HS-27A (cell line): Measurements from ENCODE around the gene NEU1.
A peak's percentile ranks its signal among the peaks of the same experiment; 100 is the strongest.
"Not testable (repeated sequence)": the region's sequence is repeated elsewhere in the genome, so short reads cannot be mapped to it uniquely, and the experiment has no call there.

Experiments
- DNase-seq: peaks from one replicate; pipeline ENCODE4 v3.0.0-alpha.2; 2012; ENCODE audit warnings: low read depth, missing footprints

Gene NEU1

DNA sequence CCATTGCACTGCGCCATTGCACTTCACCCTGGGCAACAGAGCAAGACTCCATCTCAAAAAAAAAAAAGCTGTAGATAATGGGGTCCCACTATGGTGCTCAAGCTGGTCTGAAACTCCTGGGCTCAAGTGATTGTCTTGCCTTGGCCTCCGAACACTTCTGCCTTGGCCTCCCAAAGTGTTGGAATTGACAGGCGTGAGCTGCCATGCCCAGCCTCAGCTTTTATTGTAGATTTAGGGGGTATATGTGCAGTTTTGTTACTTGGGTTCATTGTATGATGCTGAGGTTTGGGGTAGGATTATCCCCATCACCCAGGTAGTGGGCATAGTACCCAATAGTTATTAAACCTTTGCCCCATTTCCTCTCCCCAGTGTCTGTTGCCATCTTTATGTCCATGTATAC is 23.7 kb downstream of the NEU1 start:
- no peak for DNase-seq

DNA sequence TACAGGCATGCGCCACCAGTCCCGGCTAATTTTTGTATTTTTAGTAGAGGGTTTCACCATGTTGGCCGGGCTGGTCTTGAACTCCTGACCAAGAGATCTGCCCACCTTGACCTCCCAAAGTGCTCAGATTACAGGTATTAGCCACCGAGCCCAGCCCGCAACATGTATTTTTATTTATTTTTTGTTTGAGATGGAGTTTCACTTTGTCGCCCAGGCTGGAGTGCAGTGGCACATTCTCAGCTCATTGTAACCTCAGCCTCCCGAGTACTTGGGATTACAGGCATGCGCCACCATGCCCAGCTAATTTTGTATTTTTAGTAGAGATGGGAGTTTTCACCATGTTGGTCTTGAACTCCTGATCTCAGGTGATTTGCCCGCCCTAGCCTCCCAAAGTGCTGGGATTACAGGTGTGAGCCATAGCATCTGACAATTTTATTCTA is 24.5 kb downstream of the NEU1 start:
- DNase-seq: not testable (repeated sequence)

DNA sequence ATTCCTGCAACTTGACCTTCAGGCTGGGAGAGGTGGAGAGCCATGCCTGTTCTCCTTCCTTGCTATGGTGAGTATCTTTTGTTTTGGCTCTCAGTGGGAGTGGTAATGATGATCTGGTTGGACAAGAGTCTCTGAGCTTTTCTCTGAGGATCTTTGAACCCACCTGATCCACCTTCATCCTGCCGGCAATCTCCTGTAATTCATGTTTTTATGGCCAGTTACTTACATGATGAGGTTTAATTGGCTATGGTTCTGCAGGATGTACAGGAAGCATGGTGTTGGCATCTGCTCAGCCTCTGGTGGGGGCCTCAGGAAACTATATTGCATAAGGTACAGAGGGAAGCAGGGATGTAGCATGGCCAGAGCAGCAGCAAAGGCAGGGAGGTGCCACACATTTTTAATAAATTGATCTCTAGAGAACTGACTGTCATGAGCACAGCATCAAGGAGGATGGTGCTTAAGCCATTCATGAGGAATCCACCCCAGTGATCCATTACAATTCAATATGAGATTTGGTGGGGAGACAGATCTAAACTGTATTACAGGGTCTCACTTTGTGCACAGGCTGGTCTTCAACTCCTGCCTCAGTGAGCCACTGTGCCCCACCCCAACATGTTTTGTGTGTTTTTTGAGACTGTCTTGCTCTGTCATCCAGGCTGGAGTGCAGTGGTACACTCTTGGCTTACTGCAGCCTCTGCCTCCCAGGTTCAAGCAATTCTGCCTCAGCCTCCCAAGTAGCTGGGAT is 25.1 kb downstream of the NEU1 start:
- no peak for DNase-seq

DNA sequence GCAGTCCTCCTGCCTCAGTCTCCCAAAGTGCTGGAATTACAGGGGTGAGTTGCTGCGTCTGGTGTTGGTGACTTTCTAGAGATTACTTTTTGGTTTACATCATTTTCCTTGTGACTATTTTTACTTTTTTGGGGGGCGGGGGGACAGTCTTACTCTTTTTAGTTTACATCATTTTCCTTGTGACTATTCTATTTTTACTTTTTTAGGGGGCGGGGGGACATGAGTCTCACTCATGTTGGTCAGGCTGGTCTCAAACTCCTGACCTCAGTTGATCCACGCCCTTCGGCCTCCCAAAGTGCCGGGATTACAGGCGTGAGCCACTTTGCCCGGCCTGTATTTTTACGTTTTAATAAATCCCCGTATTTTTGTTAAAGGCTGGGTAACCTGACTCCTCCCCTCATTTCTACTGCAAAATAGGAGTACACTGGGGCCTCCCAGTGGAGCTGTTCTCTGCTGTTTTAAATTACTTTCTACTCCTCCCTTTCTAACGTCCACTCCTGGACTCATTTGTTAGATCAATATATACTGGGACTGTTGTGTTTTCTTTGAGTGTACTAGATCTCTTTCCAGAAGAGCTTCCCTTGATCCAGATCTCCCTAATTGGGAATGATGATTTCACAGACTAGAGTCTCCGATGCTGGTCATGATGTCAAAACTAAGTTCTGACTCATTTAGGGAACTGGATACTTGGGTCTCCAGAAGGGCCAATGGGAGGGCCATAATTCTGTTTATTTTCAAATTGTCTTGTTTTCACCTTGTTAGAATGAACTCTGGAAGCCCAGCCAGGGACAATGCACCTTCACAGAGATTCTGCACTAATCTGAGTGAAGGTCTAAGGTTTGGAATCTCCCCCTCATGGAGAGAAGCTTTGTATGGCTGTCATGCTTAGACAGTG is 25.9 kb downstream of the NEU1 start:
- no peak for DNase-seq

GRCh38 chr6:31836047-31836473 is 26.6 kb downstream of the NEU1 start:
- no peak for DNase-seq

- no peak for DNase-seq
These were observed 28.0 kb downstream of the NEU1 start for GRCh38 chr6:31834367-31835250.

DNA sequence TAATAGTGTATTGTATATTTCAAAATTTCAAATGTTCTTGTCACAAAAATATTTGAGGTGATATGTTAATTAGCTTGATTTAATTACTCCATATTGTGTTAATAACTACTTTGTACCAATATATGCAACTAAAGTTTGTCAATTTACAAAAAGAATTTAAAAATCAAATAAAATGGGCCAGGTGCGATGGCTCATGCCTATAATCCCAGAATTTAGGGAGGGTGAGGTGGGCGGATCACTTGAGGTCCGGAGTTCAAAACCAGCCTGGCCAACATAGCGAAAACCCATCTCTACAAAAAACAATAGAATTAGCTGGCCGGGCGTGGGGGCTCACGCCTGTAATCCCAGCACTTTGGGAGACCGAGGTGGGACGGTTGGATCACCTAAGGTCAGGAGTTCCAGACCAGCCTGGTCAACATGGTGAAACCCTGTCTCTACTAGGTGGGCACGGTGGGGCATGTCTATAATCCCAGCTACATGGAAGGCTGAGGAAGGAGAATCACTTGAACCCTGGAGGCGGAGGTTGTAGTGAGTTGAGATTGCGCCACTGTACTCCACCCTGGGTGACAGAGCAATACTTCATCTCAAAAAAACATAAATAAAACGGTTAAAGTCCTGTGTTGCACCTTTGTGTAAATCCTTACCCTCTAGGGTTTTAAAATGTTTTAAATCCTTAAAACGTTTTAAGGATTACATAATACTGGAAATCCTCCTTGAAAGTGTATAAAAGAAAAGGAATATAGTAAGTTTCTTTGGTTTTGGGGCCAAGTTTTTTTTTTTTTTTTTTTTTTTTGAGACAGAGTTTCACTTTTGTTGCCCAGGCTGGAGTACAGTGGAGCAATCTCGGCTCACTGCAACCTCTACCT is 31.0 kb downstream of the NEU1 start:
- no peak for DNase-seq

DNA sequence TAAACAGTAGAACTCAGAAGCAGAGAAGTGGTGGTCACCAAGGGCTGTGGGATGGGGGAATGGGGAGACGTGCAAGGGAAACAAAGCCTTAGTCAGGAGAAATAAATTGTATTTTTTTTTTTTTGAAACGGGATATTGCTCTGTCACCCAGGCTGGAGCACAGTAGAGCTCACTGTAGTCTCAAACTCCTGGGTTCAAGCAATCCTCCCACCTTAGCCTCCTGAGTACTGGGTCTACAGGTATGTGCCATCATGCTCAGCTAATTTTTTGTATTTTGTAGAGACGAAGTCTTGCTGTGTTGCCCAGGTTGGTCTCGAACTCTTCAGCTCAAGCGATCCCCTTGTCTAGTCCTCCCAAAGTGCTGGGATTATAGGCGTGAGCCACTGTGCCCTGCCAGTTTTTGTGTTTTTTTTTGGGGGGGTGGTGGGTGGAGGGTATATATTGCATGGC is 31.7 kb downstream of the NEU1 start:
- DNase-seq: no peak

DNA sequence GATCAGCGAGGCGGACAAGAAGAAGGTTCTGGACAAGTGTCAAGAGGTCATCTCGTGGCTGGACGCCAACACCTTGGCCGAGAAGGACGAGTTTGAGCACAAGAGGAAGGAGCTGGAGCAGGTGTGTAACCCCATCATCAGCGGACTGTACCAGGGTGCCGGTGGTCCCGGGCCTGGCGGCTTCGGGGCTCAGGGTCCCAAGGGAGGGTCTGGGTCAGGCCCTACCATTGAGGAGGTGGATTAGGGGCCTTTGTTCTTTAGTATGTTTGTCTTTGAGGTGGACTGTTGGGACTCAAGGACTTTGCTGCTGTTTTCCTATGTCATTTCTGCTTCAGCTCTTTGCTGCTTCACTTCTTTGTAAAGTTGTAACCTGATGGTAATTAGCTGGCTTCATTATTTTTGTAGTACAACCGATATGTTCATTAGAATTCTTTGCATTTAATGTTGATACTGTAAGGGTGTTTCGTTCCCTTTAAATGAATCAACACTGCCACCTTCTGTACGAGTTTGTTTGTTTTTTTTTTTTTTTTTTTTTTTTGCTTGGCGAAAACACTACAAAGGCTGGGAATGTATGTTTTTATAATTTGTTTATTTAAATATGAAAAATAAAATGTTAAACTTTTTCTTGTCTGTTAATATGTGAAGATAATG is 32.9 kb downstream of the NEU1 start:
- no peak for DNase-seq

- peak; percentile 100 for DNase-seq
These were observed 35.1 kb downstream of the NEU1 start, which contains the start of gene HSPA1B for GRCh38 chr6:31827286-31828079. TSS of gene HSPA1B (plus strand) at chr6:31827738. CDS start at chr6:31827951, 213 bp downstream.

GRCh38 chr6:31826793-31827285 is 35.8 kb downstream of the NEU1 start:
- DNase-seq: no peak

DNA sequence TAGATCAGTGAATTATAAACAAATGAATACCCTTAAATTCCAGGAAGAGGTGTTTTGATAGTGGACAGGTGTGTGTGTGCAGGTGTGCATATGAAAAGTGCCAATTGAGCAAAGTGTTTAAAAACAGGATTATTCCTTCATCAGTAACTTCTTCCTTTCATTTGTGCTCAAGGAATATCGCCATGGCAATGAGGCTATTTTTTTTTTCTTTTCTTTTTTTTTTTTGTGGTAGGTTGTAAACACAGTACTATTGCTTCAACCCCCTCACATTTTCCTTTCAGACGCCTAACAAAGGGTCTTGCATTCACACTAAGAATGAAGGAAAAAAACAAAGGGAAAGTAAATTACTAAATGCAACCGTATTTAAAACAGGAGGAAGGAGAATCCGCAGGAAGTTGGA is 37.1 kb downstream of the NEU1 start:
- no peak for DNase-seq

DNA sequence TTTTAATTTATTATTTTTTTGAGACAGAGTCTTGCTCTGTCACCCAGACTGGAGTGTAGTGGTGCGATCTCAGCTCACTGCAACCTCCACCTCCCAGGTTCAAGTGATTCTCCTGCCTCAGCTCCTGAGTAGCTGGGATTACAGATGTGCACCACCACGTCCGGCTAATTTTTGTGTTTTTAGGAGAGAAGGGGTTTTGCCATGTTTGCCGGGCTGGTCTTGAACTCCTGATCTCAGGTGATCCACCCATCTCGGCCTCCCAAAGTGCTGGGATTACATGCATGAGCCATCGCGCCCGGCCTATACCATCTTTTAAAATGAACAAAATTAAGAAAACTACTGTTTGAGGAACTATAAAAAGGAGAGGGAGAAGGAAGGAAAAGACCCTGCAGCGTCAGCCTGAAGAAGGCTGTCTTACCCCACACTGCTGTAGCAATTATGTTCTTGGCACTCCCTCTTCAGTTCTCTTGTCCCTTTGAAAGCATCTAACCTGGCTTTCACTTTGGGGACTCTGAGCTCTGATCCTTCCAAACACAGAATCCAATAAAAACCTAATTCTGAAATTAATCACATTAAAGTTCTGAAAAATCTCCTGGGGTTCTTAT is 38.9 kb downstream of the NEU1 start:
- not testable (repeated sequence) for DNase-seq

- no peak for DNase-seq
These were observed 40.4 kb downstream of the NEU1 start for GRCh38 chr6:31822036-31822821.

DNA sequence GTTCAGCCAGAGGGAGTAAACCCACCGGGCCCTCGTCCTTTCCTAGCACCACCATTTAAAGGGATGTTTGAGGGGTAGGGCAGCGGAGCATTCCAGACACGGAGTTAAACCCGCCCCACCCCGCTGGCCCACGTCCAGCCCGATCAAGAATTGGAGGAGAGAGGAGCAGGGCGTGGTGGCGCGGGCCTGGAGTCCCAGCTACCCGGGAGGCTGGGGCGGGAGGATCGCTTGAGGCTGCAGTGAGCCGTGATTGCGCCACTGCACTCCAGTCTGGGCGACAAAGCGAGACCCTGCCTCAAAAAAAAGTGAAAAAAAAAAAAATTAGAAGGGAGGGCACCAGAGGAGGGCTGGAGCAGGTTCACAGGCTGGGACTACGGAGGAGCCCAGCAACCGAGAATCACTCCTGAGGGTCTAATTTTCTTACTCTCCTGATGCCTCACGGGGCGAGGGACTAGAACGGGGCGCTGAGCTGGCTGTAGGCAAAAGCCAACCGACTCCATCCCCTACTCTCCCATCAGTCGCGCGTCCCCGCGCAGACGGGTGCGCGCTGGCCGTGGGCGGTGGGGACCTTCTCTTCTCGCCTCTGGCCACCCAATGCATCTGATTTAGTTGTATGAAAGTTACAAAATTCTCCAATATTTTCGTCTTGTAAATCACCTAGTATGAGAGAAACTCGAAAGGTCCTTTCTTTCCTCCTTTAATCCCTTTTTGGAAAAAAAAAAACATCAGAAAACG is 41.2 kb downstream of the NEU1 start:
- no peak for DNase-seq

GRCh38 chr6:31820399-31820798 is 42.2 kb downstream of the NEU1 start:
- not testable (repeated sequence) for DNase-seq

GRCh38 chr6:31819871-31820299 is 42.7 kb downstream of the NEU1 start:
- DNase-seq: no peak
